Measurements from ENCODE around the gene PDGFB. TPM values are rescaled to one million over a fixed set of nuclear protein-coding genes. Genes with fewer than 3 reads are reported as not detected.

PDGFB gene
- total RNA-seq, 2 experiments from 2014 or later, result 0.45 to 0.69 TPM

DNA sequence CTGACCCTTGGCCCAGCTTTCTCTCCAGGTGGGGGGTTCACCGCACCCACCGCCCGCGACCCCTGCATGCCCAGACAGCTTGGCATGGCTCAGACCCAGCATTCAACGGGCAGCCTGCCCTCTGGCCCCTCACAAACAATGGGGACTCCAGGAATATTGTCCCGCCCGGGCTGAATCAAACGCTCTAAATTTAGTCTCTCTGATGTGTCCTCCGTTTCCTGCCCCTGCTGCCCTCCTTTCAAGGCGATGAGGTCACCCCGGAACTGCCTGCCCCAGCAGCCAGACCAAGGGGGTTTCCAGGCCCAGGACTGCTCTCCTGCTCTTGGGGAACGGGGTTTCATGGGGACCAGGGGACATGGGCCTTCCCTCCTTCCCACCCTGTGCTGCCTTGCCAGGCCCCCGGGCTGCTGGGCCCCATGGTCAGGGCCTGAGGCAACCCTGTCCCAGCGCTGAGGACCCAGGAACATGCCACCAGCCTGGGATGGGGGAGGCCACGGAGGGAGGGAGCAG lies 10.1 kb upstream of the PDGFB start:
- Mint-ChIP-seq H3K9me3 (no peaks in the 10 kb centered on the region), H3K36me3 (ENCODE audit: low read depth) (no peaks in the 10 kb centered on the region), H3K27me3 (peaks cover 39% of the 10 kb centered on the region), H3K4me1 (ENCODE audit: low read depth) (peaks cover 10% of the 10 kb centered on the region), H3K4me3 (peak overlapping the region; percentile 3), H3K27ac (no peak overlapping the region)
- ATAC-seq (ENCODE audit: poor library complexity) (peak; percentile 73), DNase-seq (peak in 7 of 14 experiments; percentile 24 to 81 (median 51))
- Histone ChIP-seq H3K4me1 (ENCODE audit: insufficient read depth, low read length) (peaks cover 37% of the 10 kb centered on the region), H3K4me3 (ENCODE audit: low read length) (no peak overlapping the region), H3K27me3 (ENCODE audit: control insufficient read depth in 1 of 2, insufficient read depth in 2 of 2, low read length in 2 of 2) (peaks cover 21 to 22% of the 10 kb centered on the region in 2 experiments), H3K9me3 (ENCODE audit: control insufficient read depth in 1 of 2, insufficient read depth in 1 of 2, low read length in 2 of 2) (no peaks in the 10 kb centered on the region), H3K36me3 (ENCODE audit: insufficient read depth, low read length) (no peaks in the 10 kb centered on the region), H3K27ac (ENCODE audit: low read depth in 1 of 2, low read length in 2 of 2) (no peak overlapping the region)
- ChIA-PET POLR2A (interaction anchor here (0.6 to 0.8 kb wide), 2 partner anchors 10 to 12 kb away, joined by 3 read pairs; partner anchors contain the start of gene PDGFB), CTCF (no interaction called here)
- TF ChIP-seq, protein P1, sequence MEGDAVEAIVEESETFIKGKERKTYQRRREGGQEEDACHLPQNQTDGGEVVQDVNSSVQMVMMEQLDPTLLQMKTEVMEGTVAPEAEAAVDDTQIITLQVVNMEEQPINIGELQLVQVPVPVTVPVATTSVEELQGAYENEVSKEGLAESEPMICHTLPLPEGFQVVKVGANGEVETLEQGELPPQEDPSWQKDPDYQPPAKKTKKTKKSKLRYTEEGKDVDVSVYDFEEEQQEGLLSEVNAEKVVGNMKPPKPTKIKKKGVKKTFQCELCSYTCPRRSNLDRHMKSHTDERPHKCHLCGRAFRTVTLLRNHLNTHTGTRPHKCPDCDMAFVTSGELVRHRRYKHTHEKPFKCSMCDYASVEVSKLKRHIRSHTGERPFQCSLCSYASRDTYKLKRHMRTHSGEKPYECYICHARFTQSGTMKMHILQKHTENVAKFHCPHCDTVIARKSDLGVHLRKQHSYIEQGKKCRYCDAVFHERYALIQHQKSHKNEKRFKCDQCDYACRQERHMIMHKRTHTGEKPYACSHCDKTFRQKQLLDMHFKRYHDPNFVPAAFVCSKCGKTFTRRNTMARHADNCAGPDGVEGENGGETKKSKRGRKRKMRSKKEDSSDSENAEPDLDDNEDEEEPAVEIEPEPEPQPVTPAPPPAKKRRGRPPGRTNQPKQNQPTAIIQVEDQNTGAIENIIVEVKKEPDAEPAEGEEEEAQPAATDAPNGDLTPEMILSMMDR (IDR thresholded peaks at IDR 0.05), result no peak
- intact Hi-C loops (cut with DNase I, micrococcal nuclease), result no loop called here

DNA sequence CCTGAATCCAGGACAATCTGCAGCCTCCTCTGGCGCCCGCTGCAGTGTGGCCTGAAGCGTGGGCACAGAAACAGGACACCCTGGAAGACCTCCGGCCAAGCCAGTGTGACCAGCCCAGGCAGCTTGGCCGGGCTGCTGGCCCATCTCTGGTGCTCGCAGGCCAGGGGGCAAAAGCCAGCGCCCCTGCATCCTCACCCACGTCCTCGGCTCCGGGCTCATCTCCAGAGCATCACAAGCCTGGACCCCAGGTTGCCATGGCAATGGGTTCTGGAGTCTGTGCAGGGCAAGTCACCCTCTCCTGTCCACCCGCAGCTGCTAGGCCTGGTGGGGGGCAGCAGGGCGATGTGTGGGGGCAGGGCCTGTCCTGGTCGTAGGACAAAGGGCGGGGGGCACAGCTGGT lies 9.3 kb upstream of the PDGFB start:
- Histone ChIP-seq H3K36me3 (ENCODE audit: insufficient read depth, low read length) (no peaks in the 10 kb centered on the region), H3K4me1 (ENCODE audit: insufficient read depth, low read length) (peaks cover 42% of the 10 kb centered on the region), H3K4me3 (ENCODE audit: low read length) (no peak overlapping the region), H3K9me3 (ENCODE audit: control insufficient read depth in 1 of 2, insufficient read depth in 1 of 2, low read length in 2 of 2) (no peaks in the 10 kb centered on the region), H3K27ac (ENCODE audit: low read depth in 1 of 2, low read length in 2 of 2) (no peak overlapping the region), H3K27me3 (ENCODE audit: control insufficient read depth in 1 of 2, insufficient read depth in 2 of 2, low read length in 2 of 2) (peaks cover 21 to 22% of the 10 kb centered on the region in 2 experiments)
- ChIA-PET POLR2A (interaction anchor here (0.8 to 1.6 kb wide), 2 partner anchors 11 to 13 kb away, joined by 3 to 4 read pairs; no protein-coding TSS in a partner anchor), CTCF (no interaction called here)
- H3K27ac Mint-ChIP-seq, result no peak overlapping the region
- peaks cover 10% of the 10 kb centered on the region for H3K4me1 Mint-ChIP-seq (ENCODE audit: low read depth)
- intact Hi-C loops (cut with DNase I, micrococcal nuclease), result no loop called here
- H3K9me3 Mint-ChIP-seq, result no peaks in the 10 kb centered on the region
- TF ChIP-seq, protein P1 (IDR thresholded peaks at IDR 0.05), result no peak
- H3K36me3 Mint-ChIP-seq (ENCODE audit: low read depth), result no peaks in the 10 kb centered on the region
- H3K27me3 Mint-ChIP-seq, result peaks cover 39% of the 10 kb centered on the region
- DNase-seq, result no peak
- H3K4me3 Mint-ChIP-seq, result no peak overlapping the region
- no peak for ATAC-seq (ENCODE audit: poor library complexity)

DNA sequence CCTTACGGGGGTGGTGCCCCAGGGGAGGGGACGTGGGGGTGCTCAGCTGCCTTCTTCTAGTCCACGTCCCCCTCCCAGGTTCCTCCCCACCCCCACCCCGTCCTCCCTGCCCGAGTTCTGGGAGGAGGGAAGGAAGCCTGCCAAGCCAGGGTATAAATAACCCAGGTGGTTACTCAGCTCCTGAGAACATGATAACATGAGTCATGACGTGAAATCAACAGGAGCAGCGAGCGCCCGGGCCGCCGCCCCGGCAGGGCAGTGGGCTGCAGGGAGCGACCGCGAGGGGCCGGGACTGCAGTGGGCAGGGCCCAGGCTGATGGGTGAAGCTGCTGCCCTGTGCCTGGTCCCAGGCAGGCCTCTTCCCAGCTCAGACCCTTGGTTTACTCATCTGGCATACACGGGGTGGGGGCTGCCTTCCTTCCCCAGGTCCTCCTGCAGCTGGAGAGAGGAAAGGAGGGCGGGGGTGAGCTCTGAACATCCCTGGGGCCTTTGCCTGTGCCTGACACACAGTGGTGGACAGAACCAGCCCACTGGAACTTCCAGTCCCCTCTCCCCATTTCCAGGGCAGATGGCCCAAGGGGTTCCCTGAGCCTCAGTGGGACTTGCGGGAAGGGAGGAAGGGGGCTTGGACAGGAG lies 8.8 kb upstream of the PDGFB start:
- peaks cover 10% of the 10 kb centered on the region for H3K4me1 Mint-ChIP-seq (ENCODE audit: low read depth)
- no peaks in the 10 kb centered on the region for H3K36me3 ChIP-seq (ENCODE audit: insufficient read depth, low read length)
- intact Hi-C loops (cut with DNase I, micrococcal nuclease), result no loop called here
- H3K9me3 ChIP-seq (ENCODE audit: control insufficient read depth in 1 of 2, insufficient read depth in 1 of 2, low read length in 2 of 2), result no peaks in the 10 kb centered on the region
- DNase-seq (peak in 6 of 14 experiments; percentile 17 to 53 (median 42)), ATAC-seq (ENCODE audit: poor library complexity) (peak; percentile 51)
- no peak overlapping the region for H3K27ac ChIP-seq (ENCODE audit: low read depth in 1 of 2, low read length in 2 of 2)
- no peak overlapping the region for H3K4me3 Mint-ChIP-seq
- peaks cover 21 to 22% of the 10 kb centered on the region in 2 experiments for H3K27me3 ChIP-seq (ENCODE audit: control insufficient read depth in 1 of 2, insufficient read depth in 2 of 2, low read length in 2 of 2)
- POLR2A ChIA-PET, result interaction anchor here (1.0 to 1.6 kb wide), 2 partner anchors 12 to 65 kb away, joined by 4 to 5 read pairs; partner anchors contain the start of gene RPL3
- CTCF ChIA-PET, result no interaction called here
- H3K9me3 Mint-ChIP-seq, result no peaks in the 10 kb centered on the region
- H3K36me3 Mint-ChIP-seq (ENCODE audit: low read depth), result no peaks in the 10 kb centered on the region
- no peak overlapping the region for H3K4me3 ChIP-seq (ENCODE audit: low read length)
- peaks cover 39% of the 10 kb centered on the region for H3K27me3 Mint-ChIP-seq
- H3K27ac Mint-ChIP-seq, result no peak overlapping the region
- TF ChIP-seq, protein P1 (IDR thresholded peaks at IDR 0.05), result no peak
- peaks cover 46% of the 10 kb centered on the region for H3K4me1 ChIP-seq (ENCODE audit: insufficient read depth, low read length)

All from CD4-positive, alpha-beta T cell (primary cell).